Epithelial cell of prostate (primary cell): ENCODE results near the gene PAFAH2.
A peak's percentile ranks its signal among the peaks of the same experiment; 100 is the strongest.

Source experiments
- DNase-seq: peaks from one replicate; pipeline ENCODE4 v3.0.0-alpha.2; 2011; ENCODE audit warnings: low read depth, low spot score
- H3K27ac ChIP-seq: fragments of 450-650 bp; 2 replicates; pipeline ENCODE4 v1.5.1; 2017; ENCODE audit warnings: mild to moderate bottlenecking

PAFAH2 gene

DNA sequence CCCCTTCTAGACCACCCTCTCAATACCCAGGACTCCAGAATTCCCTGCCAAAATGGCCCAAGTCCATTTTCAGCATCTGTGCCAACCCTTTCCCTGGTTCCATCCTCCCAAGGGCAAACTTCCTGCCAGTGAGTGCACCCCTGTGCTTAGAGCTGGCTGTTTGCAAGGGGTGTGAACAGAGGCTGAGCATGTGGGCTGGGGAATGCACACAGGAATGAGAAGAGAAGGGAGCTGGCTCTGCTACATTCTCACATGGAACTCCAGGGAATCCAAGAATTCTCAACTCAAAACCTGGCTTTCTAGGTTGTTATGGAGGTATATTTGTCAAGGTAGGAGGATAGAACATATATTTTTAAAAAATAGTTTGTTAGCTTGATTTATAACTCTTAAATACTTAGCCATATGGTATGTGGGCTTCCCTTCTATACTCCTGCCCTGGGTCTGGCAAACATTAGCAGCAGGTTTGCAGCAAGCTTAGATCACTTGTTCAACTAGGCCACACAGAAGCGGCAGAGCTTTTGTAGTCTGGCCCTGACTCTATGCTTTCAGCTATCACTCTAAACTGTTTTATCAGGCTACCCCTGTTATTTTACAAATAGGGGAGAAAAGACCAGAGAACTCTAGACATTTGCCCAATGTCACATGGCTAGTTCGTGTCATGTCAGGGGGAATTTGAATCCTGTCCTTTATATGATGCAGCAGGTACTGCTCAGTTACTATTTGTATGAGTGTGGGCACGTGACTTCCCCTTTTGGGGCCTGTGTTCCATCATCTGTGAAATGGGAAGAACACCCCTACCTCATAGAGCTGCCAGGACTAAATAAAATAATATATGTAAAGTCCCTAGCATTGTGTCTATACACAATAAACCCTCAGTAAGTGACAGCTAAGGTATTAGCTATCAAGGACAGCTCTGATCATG is 83.5 kb downstream of the PAFAH2 start:
- no peak for DNase-seq
- no peak overlapping the region for H3K27ac ChIP-seq

DNA sequence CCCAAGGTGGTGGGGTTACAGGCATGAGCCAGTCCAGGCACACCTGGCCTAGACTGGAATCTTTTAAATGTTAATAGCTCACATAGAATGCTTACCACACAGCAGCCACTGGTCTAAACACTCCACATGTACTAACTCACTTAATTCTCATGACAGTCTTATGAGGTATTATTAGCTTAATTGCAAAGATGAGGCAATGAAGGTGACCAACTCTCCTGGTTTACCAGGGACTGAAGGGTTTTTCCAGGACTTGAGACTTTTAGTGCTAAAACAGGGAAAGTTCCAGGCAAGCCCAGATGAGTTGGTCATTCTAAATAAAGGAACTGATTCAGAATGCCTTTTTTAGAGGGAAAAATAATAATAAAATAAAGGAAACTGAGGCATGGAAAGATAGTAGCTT is 84.7 kb downstream of the PAFAH2 start:
- DNase-seq, result no peak
- H3K27ac ChIP-seq, result peak overlapping the region; percentile 88

DNA sequence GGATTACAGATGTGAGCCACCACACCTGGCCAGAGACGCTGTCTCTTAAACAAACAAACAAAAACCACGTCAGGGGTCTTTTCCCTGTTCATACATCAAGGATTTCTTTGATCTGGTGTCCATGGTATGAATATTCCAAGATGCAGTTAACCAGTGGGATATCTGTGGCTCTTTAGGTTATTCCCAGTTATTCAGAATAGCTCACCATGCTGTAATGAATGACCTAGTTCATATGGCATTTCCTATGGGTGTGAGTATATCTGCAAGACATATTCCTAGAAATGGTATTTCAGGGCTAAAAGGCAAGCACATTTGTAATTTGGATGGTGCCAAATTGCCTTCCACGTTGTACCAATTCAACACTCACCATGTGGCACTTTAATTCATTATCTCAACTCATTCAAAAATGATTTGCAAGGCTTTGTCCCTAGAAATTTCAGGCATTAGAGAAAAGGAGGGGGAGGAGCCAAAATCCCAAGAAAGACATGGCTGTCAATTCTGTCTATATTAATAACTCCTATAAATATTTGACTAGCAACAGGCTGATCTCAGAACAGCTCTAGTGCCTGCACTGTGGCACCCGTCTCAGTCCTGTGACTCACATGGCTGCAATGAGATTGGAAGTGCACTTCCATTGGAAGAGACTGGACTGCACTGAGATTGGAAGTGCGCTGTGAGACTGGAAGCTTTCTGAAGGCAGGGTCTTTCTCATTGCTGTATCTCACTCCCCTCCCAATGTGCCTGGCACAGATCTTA is 85.6 kb downstream of the PAFAH2 start:
- peak overlapping the region; percentile 88 for H3K27ac ChIP-seq
- no peak for DNase-seq

DNA sequence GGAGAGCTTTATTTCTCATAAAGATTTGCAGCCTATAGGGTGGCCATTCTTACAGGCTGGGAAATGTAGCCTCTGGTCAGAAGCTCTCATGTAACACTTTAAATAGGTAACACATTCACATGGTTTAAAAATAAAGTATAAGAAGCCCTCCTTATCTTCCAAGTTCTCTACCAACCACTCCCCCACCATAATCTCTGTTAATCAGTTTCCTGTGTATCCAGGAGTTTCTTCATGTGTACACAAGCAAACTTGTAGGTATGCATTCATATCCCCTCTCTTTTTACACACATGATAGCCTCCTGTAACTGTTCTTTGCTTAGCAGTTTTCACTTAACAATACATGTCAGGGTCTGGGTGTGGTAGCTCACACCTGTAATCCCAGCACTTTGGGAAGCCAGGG is 86.7 kb downstream of the PAFAH2 start:
- peak overlapping the region; percentile 88 for H3K27ac ChIP-seq
- DNase-seq, result no peak
